Measurements from ENCODE around the gene BRD3. TPM values are rescaled to one million over a fixed set of nuclear protein-coding genes. Genes with fewer than 3 reads are reported as not detected.

BRD3 gene
- total RNA-seq (2013): 5.5 TPM
- polyA plus RNA-seq (10 to 100 TPM; 16.4 to 18.2 (median 17.1) TPM), polyA minus RNA-seq (12.6 and 13.7 TPM in 2 replicates), total RNA-seq (2.7 to 29.6 (median 17.9) reads per million in 11 experiments)

- under 1% methylated on average over 131 of the region's 131 CpGs for WGBS (ENCODE audit: insufficient coverage)
- TF ChIP-seq CTCF (IDR thresholded peaks at IDR 0.05): no peak
- intact Hi-C loops (cut with micrococcal nuclease): loop anchor here (2.0 to 10.0 kb wide), 4 partner anchors 43 to 857 kb away; partner anchors contain the start of genes WDR5 (in 2 of the 2), BRD3OS (in 1 of the 2) and RXRA (in 1 of the 2)
These were observed at the start of gene BRD3 for GRCh38 chr9:134067904-134068743. Gene BRD3 (minus strand): TSS chr9:134068026. CDS start chr9:134053477, 14,549 bp downstream.

GRCh38 chr9:134112561-134112960 is 44.7 kb upstream of the BRD3 start:
- Mint-ChIP-seq H3K27me3 (ENCODE audit: low read depth in 3 of 3) (peaks cover 1 to 6% (median 4%) of the 10 kb centered on the region in 3 donors), H3K4me1 (peaks cover 2% of the 10 kb centered on the region), H3K27ac (no peak overlapping the region), H3K4me3 (no peak overlapping the region), H3K36me3 (no peaks in the 10 kb centered on the region), H3K9me3 (no peaks in the 10 kb centered on the region)
- no peak for TF ChIP-seq CTCF (IDR thresholded peaks at IDR 0.05)
- Histone ChIP-seq H4K20me1 (ENCODE audit: insufficient read depth, low read length) (no peaks in the 10 kb centered on the region), H2AFZ (ENCODE audit: insufficient read depth, low read depth, low read length, poor library complexity, severe bottlenecking) (no peak overlapping the region), H3K4me2 (replicated peaks; ENCODE audit: extremely low read depth, low read length, poor library complexity, severe bottlenecking) (no peak overlapping the region), H3K4me1 (ENCODE audit: control insufficient read depth in 1 of 2, insufficient read depth in 2 of 2, low read length in 2 of 2) (no peaks in the 10 kb centered on the region), H3K79me2 (ENCODE audit: insufficient read depth, low read length) (no peaks in the 10 kb centered on the region), H3K27me3 (ENCODE audit: control insufficient read depth in 2 of 2, insufficient read depth in 2 of 2, low read length in 2 of 2) (no peaks in the 10 kb centered on the region), H3K9ac (ENCODE audit: insufficient read depth, low read length, poor library complexity, severe bottlenecking) (no peak overlapping the region), H3K36me3 (replicated peaks in 1 of 2; ENCODE audit: control insufficient read depth in 1 of 2, insufficient read depth in 2 of 2, low read length in 2 of 2) (no peaks in the 10 kb centered on the region), H3K4me3 (replicated peaks in 1 of 3; ENCODE audit: low read depth in 2 of 3, low read length in 3 of 3) (no peak overlapping the region), H3K27ac (ENCODE audit: low read depth in 1 of 2, low read length in 2 of 2) (no peak overlapping the region), H3K9me3 (replicated peaks in 1 of 2; ENCODE audit: control insufficient read depth in 1 of 2, insufficient read depth in 1 of 2, low read length in 2 of 2) (no peaks in the 10 kb centered on the region)
- no peak for DNase-seq
- intact Hi-C loops (cut with micrococcal nuclease): no loop called here
- no CpG with 5 or more reads among the region's 6 CpGs for WGBS (ENCODE audit: insufficient coverage)

More at GRCh38 chr9:134067904-134068743, at the start of gene BRD3:
- H3K36me3 Mint-ChIP-seq: peaks cover 6 to 9% of the 10 kb centered on the region in 2 donors
- Histone ChIP-seq H3K27me3 (ENCODE audit: control insufficient read depth in 2 of 2, insufficient read depth in 2 of 2, low read length in 2 of 2) (peaks cover 0 to 19% of the 10 kb centered on the region in 2 donors), H3K4me3 (replicated peaks in 1 of 3; ENCODE audit: low read depth in 2 of 3, low read length in 3 of 3) (peak within 1 kb of the TSS; percentile 53 to 87 (median 76)), H3K79me2 (ENCODE audit: insufficient read depth, low read length) (peaks cover 41% of the 10 kb centered on the region), H3K4me1 (ENCODE audit: control insufficient read depth in 1 of 2, insufficient read depth in 2 of 2, low read length in 2 of 2) (peaks cover 37 to 43% of the 10 kb centered on the region in 2 donors), H3K36me3 (replicated peaks in 1 of 2; ENCODE audit: control insufficient read depth in 1 of 2, insufficient read depth in 2 of 2, low read length in 2 of 2) (no peaks in the 10 kb centered on the region), H2AFZ (ENCODE audit: insufficient read depth, low read depth, low read length, poor library complexity, severe bottlenecking) (peak within 1 kb of the TSS; percentile 90), H4K20me1 (ENCODE audit: insufficient read depth, low read length) (peaks cover 39% of the 10 kb centered on the region), H3K27ac (ENCODE audit: low read depth in 1 of 2, low read length in 2 of 2) (peak within 1 kb of the TSS; percentile 61 to 80), H3K4me2 (replicated peaks; ENCODE audit: extremely low read depth, low read length, poor library complexity, severe bottlenecking) (peak within 1 kb of the TSS; percentile 93), H3K9ac (ENCODE audit: insufficient read depth, low read length, poor library complexity, severe bottlenecking) (peak within 1 kb of the TSS; percentile 81), H3K9me3 (replicated peaks in 1 of 2; ENCODE audit: control insufficient read depth in 1 of 2, insufficient read depth in 1 of 2, low read length in 2 of 2) (no peaks in the 10 kb centered on the region)
- H3K9me3 Mint-ChIP-seq: no peaks in the 10 kb centered on the region
- H3K27me3 Mint-ChIP-seq (ENCODE audit: low read depth in 3 of 3): peaks cover 21 to 27% (median 23%) of the 10 kb centered on the region in 3 donors
- peak within 1 kb of the TSS; percentile 87 to 94 for H3K4me3 Mint-ChIP-seq
- peak; percentile 70 to 83 (median 77) for DNase-seq
- peaks cover 38% of the 10 kb centered on the region for H3K4me1 Mint-ChIP-seq
- H3K27ac Mint-ChIP-seq: peak within 1 kb of the TSS; percentile 84 to 95 (median 92)
